NCI-H510A treated with DMSO at 0.1 percent for 48 hours (cell line): Measurements from ENCODE around the gene RNF175.

ENCODE experiments used
- DNase-seq: peaks from one replicate; lab custom pipeline; 2025; lab: John Stamatoyannopoulos, UW

RNF175 gene

GRCh38 chr4:153785910-153786721 is 26.3 kb upstream of the RNF175 start:
- DNase-seq = peak; percentile 15

- no peak for DNase-seq
Observed at GRCh38 chr4:153784166-153784699, 24.4 kb upstream of the RNF175 start.

DNA sequence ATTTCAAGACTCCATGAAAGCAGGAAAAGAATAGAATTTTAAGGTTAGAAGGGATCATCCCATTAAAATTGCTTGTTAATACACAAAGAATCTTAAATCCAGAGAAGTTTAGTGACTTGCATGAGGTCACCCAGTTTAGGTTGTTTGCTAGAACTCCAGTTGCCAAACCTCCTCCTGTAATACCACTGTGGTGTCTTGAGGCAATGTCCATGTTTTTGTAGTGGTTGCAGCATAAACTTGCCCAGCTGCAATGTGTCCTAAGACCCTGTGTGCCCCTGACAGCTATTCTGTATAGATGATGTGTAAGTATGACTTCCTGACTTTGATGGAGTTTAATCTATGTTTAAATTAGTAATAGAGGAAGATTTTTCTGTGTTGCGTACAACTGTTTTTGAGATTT is 22.8 kb upstream of the RNF175 start:
- DNase-seq = no peak

- DNase-seq = no peak
Observed at GRCh38 chr4:153781717-153782416, 22.0 kb upstream of the RNF175 start.

DNA sequence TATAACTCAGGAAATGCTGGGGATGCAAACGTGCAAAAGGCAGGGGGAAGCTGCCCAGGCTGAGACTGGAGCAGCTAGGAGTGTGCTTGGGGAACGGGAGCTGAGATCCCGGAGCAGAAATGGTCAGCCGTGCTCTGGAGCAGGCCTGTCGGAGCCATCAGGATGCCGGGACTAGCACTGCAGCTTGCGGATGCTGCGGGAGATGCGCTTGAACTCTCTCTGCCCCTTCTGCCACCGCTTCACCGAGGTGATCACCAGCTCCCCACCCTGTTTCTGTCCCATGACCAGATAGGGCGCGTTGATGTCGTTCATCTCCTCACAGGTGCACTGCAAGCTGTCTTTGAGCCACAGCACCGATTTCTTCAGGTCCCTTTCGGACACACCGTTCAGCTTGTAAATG is 21.5 kb upstream of the RNF175 start:
- no peak for DNase-seq

GRCh38 chr4:153780876-153781275 is 21.1 kb upstream of the RNF175 start:
- DNase-seq = no peak

DNA sequence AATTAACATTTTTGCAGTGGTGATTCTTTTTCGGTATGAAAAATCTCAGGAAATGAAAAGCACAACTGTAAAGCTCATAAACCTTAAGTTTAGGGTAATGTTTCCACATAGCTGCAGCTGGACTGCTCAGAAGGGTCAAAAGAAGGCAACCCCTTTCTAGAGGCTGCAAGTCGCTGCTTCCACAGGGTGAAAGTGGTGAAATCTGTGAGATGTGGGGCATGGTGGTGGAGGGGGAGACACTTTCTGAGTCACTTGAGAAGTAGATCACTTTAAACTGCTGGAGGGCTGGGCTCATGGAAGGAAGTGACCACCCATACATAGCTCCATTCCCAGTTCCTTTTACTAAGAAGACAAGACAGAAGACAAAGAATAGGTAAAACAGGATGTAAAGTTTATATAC is 20.4 kb upstream of the RNF175 start:
- DNase-seq = no peak

GRCh38 chr4:153778383-153778782 is 18.6 kb upstream of the RNF175 start:
- no peak for DNase-seq

GRCh38 chr4:153777421-153777820 is 17.6 kb upstream of the RNF175 start:
- no peak for DNase-seq

DNA sequence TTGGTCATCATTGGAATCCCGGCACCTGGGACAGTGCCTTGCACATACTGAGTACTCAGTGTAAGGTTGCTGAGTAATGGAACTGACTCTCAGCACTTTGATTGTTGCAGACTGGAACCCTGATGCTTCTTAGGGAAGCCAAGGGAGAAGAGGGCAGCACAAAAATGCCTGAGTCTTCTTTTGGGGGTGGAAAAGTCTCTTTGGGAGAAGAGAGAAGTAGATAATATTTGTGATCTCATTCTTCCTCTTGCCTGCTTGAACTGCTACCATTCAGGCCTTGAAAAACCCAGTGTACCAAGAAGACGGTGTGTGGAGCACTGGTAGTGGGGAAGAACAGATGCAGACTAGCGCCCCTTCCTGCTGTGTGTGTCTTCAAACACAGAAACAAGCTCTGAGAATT is 16.8 kb upstream of the RNF175 start:
- DNase-seq = no peak

GRCh38 chr4:153773236-153773690 is 13.4 kb upstream of the RNF175 start:
- no peak for DNase-seq

DNA sequence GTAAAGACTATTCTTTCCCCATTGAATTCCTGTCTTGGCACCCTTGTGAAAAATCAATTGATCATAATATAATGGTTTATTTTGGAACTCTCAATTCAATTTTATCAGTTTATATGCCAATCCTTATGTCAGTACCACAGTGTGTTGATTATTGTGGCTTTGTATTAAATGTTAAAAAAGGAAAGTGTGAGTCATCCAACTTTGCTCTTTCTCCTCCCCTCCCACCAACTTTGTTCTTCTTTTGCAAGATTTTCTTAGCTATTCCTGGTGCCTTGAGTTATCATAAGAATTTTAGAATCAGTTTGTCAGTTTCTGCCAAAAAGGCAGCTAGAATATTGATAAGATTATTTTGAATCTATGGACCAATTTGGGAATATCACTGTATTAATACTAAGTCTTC is 11.2 kb upstream of the RNF175 start:
- no peak for DNase-seq

DNA sequence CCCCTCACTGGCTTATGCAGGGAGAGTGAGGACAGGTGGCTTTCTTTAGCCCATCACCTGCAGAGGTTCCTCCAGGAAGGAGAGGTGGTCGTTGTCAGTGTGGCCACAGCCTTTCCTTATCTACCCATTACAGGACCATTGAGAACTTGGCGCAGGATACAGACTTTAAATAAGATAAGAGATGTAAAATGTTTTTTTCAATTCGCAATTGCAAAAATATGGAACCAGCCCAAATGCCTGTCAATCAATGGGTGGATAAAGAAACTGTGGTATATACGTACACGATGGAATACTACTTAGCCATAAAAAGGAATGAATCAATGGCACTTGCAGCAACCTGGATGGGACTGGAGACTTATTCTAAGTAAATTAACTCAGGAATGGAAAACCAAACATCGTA is 6.9 kb upstream of the RNF175 start:
- no peak for DNase-seq

DNA sequence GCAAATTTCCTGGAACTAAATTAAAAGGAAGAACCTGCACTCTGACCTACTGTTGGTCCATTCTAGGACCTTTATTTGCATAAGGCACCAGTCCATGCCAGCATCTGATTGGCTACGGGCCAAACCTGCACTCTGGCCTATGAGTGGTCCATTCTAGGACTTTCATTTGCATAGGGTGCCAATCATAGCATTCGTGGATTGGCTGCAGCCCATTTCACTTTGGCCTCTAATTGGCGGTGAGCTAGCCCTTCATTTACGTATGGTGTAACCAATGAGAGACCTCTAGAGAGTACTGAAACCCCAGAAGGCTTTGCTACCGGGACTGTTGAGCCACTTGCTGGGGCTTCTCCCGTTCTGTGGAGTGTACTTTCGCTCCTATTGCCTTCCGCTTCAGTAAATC is 6.1 kb upstream of the RNF175 start:
- no peak for DNase-seq

DNA sequence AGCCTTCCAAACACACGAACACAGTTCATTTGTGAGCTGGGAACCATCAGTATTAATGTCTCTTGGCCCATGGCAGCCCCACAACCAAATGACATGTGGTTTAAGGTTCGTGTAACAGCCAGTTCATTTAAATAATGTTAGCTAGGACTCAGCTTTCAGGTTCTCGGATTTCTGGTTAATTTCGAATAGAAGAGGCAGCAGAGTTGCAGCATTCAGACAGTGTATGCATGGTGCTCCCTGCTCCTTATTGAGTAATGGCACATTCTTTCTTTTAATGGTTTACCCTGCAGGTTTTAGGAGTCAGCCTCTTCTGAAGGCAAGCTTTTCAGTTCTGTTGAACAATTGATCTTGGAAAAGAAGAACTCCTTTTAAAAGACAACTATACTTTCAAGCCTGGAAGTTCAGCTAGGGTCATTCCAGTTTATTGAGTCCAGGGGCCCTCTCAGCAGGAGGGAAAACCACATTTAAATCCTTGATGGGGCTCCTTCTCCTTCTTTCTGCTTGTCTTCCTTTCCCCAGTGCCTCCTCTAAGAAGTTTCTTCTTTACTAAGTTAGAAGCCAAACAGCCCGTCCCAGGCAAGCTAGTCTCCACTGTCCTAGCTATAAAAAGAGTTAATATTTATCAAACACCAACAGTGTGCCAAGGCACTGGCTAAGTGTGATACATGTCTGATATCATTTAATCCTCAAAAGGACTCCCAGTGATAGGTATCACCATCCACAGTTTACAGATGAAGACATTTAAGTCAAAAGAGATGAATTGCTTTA is 5.0 kb upstream of the RNF175 start:
- DNase-seq = no peak

DNA sequence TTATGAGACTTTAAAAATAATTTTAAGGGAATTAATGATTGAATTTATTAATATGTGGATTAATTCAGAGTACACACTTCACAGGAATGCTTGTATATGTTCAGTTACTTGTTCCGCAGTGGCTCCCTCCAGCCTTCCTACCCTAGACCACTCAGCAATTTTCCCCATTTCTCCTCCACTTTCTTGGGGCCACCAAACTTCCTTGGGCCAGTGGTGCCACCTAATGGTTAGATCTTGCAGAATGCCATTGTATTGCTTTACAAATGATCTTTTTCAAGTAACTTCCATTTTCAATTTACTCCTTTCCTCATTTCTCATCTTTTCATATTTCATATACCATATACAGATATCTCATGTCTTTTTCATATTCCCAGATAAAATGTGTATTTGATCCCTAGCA is 3.6 kb upstream of the RNF175 start:
- no peak for DNase-seq

GRCh38 chr4:153758688-153759406 is 977 bp downstream of the RNF175 start:
- no peak for DNase-seq

DNA sequence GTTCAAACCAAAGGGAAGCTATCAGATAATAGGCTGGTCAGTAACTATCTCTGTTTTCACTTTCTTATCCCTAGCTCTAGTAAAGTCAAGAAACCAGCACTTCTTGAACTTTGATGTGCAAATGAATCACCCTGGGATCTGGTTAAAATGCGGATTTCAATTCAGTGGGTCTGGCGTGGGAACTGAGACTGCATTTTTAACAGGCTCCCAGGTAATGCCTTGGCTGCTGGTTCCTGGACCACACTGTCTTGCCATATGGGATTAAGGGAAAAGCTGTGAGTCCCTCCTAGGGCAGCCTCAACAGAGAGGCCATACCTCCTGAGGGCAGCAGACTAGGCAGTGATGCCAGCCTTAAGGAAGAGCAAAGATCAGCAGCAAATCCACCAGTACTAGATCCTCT is 1.7 kb downstream of the RNF175 start:
- no peak for DNase-seq

DNA sequence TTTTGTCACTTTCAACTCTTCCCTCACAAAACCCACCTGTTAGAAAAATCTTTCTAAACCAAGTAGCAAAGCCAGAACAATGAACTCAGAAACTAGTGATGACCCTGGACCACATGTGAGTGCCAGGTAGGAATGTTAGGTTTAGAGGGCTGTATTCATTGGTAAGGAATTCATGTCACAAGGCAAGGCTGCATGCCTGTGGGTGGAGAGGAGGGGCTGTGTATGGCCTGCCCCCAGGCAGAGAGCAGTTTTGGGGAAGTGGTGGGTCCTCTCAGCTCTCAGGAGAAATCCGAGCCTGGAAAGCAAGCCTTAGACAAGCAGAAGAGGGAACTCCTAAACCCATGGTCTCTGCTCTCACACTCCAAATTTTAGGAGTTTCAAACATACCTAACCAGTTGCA is 2.4 kb downstream of the RNF175 start:
- DNase-seq = no peak

GRCh38 chr4:153755186-153755585 is 4.6 kb downstream of the RNF175 start:
- no peak for DNase-seq

- DNase-seq = peak; percentile 66
Observed at GRCh38 chr4:153750197-153750817, 9.5 kb downstream of the RNF175 start.
